Ectodermal cell (in vitro differentiated cells): ENCODE data around the gene RNF227.

Experiments
- H3K27ac ChIP-seq: 2 replicates; pipeline ENCODE4 v1.7.0; 2013; ENCODE audit warnings: mild to moderate bottlenecking, low read depth, low read length; ENCODE audit not compliant: insufficient read depth, poor library complexity, severe bottlenecking
- H3K27me3 ChIP-seq: 2 replicates; pipeline ENCODE4 v1.7.0; 2013; ENCODE audit warnings: mild to moderate bottlenecking, low read length; ENCODE audit not compliant: insufficient read depth, control insufficient read depth, poor library complexity, severe bottlenecking
- H3K36me3 ChIP-seq: one replicate; pipeline ENCODE4 v1.7.0; 2013; ENCODE audit warnings: low read length; ENCODE audit not compliant: control insufficient read depth, insufficient read depth
- H3K4me1 ChIP-seq: one replicate; pipeline ENCODE4 v1.7.0; 2013; ENCODE audit warnings: low read length; ENCODE audit not compliant: control insufficient read depth, insufficient read depth
- H3K4me3 ChIP-seq: 2 replicates; pipeline ENCODE4 v1.7.0; 2013; ENCODE audit warnings: low read depth, low read length, control low read depth; ENCODE audit not compliant: insufficient read depth
- H3K9me3 ChIP-seq: 2 replicates; pipeline ENCODE4 v1.7.0; 2013; ENCODE audit warnings: mild to moderate bottlenecking, low read length, moderate library complexity; ENCODE audit not compliant: control insufficient read depth
- WGBS, 2 experiments: methylation state at CpG; one replicate each; pipeline ENCODE4 v1.1.7; 2013; ENCODE audit warnings: missing lambda C conversion rate in 2 of 2; 5-methylcytosine and 5-hydroxymethylcytosine counted together

The RNF227 gene

DNA sequence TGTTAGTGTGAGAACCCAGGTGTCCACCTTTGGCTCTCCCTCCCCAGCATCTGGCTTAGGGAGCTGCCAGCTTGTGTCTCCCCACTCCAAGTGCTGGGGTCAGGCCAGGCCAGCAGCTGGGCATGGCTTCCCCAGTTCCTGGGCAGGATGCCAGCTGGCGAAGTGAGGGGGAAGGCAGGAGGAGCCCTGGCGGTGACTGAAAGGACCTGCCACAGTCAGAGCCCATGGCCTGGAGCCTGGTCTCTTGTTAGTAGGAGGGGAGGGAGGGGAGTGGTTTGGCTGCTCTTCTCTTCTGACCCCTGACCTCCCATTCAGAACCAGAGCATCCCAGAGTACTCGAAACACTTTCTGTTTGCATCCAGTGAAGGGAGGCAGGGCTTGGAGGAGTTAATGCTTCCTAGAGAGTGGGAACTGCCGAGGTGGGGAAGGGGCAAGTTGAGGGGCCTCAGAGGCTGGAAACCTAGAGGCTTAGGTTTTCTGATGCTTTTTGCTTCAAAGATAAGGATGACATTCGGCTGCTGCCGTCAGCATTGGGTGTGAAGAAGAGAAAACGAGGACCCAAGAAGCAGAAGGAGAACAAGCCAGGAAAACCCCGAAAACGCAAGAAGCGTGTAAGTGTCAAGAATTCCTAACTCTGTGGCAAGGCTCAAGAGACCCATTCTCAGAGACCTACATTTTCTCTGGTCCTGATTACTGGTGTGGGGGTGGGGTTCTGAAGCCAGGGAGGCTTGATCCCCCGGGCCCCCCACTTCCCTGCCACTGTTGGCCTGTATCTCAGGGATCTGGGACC, 26.7 kb downstream of the RNF227 start:
- peaks cover 37% of the 10 kb centered on the region for H3K4me1 ChIP-seq

DNA sequence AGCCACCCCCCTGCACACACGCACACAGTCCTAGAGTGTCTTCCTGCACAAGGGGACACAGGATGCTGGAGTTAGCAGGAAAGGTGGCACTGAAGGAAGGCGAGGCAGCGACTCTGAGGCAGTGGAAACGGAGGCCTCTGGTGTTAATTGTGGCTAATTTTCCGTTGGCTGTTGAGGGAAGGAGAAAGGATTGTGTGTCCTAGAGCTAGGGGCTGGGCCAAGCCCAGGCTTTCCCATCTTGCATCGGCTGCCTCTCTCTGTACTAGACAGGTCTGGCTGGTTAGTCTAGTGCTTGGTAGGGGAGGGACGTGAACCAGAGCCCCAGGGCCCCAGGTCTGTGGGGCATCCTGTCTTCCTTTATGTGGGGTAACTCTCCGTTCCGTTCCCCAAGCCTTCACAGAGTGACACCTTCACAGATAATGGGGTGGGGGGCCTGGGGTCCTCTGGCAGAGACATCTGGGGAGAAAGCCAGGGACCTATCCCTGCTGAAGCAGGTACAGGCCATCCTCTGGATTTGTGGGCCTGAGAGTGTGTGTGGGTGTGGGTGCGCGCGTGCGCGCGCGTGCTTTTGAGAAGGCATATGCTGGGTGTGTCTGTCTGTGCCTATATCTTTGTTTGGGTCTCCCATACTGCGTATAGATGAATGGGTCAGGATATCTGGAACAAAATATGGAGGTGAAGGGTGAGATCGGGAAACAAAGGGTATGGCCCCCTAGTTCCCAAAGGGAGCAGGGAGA, 27.7 kb downstream of the RNF227 start, which contains the start of gene CHD3:
Gene CHD3 (plus strand): TSS at position 606 of the 737 bp plus-strand sequence. CDS start 212 bp downstream, outside the sequence.
- H3K4me3 ChIP-seq: peak within 1 kb of the TSS; percentile 7
- H3K36me3 ChIP-seq: no peaks in the 10 kb centered on the region
- WGBS, 2 experiments: 79 to 80% methylated on average over 18 of the region's 18 CpGs
- no peaks in the 10 kb centered on the region for H3K9me3 ChIP-seq
- H3K27me3 ChIP-seq: peaks cover 13% of the 10 kb centered on the region
- no peak within 1 kb of the TSS for H3K27ac ChIP-seq
- peaks cover 38% of the 10 kb centered on the region for H3K4me1 ChIP-seq

More for the DNA sequence above, 26.7 kb downstream of the RNF227 start:
- no peak overlapping the region for H3K27ac ChIP-seq
- H3K27me3 ChIP-seq: peaks cover 13% of the 10 kb centered on the region
- H3K36me3 ChIP-seq: no peaks in the 10 kb centered on the region
- H3K9me3 ChIP-seq: no peaks in the 10 kb centered on the region
- WGBS, 2 experiments: 59 to 60% methylated on average over 11 of the region's 11 CpGs
- no peak overlapping the region for H3K4me3 ChIP-seq

DNA sequence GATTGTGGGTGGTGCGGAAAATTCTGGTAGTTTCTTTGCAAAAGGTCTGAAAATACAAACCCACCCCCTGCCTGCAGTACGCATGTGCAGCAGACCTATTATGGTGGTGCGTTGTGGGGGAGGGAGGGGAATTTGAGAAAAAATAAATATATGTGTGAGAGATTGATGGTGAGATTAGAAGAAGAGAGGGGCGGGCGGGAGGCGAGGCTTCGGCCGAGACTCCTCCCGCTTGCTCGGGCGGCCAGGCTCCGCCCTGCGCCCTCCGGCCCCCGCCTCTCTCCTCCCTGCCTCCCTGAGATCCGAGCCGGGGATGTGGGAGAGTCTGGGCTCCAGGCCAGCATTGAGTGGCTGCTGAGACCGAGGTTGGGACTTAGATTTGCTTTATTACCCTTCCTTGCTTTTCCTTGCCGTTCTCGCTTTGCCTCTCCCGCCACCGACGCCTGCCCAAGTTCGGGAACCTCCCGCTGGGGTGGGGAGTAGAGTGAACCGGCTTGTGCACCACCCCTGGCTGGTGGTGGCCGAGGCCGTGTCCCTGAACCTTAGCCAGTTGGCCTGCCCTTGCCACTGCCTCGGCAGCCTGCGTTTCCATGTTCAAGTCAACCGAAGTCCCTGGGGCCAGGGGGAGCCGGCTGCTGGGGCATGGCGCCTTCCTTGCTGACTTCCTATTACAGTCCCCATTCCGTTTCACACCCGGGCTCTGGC, 28.5 kb downstream of the RNF227 start:
- Histone ChIP-seq H3K4me3 (peak overlapping the region; percentile 57), H3K4me1 (peaks cover 39% of the 10 kb centered on the region), H3K27me3 (peaks cover 13% of the 10 kb centered on the region), H3K27ac (no peak overlapping the region), H3K36me3 (no peaks in the 10 kb centered on the region), H3K9me3 (no peaks in the 10 kb centered on the region)
- WGBS, 2 experiments: 7% methylated on average over 35 of the region's 35 CpGs

DNA sequence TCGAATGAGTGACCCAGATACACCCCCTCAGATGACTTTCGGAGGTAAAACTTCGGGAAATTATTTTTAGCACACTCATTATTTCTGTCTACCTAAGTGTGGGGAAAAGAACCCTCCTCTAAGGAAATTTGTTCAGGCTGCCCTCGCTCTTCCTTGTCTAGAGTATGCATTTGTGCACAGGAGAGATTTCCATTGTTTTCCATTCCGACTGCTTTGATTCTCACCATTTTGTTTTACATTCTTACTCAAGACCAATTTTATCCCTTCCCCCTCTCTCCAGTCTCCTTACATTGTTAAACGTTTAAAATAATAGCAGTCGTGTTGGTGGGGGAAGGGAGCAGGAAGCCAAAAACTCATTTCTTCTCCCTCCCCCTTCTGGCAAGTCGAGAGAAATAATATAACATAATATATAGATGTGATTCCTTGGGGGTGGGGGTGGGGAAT, 29.0 kb downstream of the RNF227 start:
- Histone ChIP-seq H3K27me3 (peaks cover 13% of the 10 kb centered on the region), H3K9me3 (no peaks in the 10 kb centered on the region), H3K4me3 (peak overlapping the region; percentile 57), H3K27ac (peak overlapping the region; percentile 68), H3K4me1 (peaks cover 39% of the 10 kb centered on the region), H3K36me3 (no peaks in the 10 kb centered on the region)
- WGBS, 2 experiments: 11 to 13% methylated on average over 4 to 5 of the region's 8 CpGs

DNA sequence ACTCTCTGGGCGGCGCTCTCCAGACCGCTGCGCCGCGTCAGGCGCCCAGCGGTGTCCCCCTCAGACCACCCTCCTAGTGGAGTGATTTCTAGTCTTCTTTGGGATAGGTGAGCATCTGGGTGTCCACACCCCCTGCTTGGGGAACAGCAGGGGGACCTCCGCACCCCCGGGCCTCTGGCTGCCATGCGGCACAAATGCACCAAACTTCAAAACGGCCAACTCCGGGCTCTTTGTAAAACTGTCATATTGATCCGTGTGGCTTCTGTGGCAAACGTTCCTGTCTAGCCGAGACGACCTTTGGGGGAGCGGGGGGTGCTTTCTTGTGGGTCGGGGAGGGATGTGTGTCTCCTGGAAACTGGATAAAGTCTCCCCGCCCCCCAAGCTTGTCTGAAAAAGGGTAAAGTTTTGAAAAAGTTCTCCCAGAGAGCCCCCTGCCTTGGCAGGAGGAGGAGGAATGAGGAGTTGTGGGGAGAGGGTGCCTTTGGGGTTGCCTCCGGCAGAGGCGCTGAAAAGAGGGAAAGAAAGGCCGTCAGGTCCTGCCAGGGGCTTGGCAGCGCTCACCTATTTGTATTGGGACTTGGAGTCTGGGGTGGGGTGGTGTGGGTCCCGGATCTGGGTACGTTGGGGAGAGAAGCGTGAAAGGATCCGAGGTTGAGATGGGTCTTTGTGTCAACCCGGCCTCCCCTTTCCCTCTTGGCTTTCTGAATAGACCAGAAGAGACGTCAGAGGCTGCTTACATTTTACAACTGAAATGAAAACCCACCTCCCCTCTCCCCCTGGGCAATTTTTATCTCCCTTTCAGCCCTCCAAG, 29.7 kb downstream of the RNF227 start:
- Histone ChIP-seq H3K36me3 (no peaks in the 10 kb centered on the region), H3K27me3 (peaks cover 13% of the 10 kb centered on the region), H3K4me1 (peaks cover 39% of the 10 kb centered on the region), H3K4me3 (peak overlapping the region; percentile 57), H3K9me3 (no peaks in the 10 kb centered on the region), H3K27ac (peak overlapping the region; percentile 68)
- WGBS, 2 experiments: 0 to 1% methylated on average over 30 of the region's 30 CpGs

DNA sequence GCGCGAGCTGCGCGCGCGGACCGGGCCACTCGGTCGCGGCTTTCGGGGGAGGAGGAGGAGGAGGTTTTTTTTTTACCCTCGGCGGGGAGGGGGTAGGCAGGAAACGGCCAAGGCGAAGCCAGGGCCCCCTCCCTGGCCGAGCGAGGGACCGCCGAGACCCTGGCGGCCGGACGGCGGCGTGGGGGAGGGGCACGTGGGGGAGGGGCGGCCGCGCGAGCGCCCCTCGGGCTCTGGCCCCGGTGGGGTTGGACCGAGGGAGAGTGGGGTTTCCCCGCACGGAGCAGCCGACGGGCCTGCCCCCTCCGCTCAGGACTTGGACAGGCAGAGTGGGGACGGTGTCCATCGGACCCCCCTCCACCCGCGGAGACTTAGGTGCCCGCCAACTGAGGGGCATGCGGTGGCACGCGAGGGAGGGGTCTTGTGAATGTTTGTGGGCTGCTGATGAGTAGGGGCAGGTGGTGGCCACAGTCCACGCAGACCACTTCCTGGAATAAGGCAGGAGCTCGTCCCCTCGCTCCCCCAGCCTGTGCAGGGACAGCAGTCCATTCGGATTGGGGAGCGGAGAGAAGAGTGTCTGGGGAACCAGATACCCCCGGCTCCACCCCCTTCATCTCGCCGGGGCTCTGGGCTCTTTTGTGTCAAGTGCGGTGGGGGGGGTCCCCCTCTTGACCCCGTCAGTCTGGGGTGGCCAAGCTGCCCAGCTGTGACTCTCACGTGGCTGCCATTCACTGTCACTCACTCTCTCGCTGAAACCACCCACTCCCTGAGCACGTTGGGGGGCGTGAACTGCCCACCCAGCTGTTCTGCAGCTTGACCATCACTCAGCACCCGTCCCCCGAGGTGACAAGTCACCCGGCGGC, 30.5 kb downstream of the RNF227 start:
- Histone ChIP-seq H3K36me3 (no peaks in the 10 kb centered on the region), H3K27ac (no peak overlapping the region), H3K4me1 (peaks cover 39% of the 10 kb centered on the region), H3K27me3 (peaks cover 13% of the 10 kb centered on the region), H3K4me3 (peak overlapping the region; percentile 57), H3K9me3 (no peaks in the 10 kb centered on the region)
- 0% methylated on average over 64 of the region's 64 CpGs for WGBS, 2 experiments

DNA sequence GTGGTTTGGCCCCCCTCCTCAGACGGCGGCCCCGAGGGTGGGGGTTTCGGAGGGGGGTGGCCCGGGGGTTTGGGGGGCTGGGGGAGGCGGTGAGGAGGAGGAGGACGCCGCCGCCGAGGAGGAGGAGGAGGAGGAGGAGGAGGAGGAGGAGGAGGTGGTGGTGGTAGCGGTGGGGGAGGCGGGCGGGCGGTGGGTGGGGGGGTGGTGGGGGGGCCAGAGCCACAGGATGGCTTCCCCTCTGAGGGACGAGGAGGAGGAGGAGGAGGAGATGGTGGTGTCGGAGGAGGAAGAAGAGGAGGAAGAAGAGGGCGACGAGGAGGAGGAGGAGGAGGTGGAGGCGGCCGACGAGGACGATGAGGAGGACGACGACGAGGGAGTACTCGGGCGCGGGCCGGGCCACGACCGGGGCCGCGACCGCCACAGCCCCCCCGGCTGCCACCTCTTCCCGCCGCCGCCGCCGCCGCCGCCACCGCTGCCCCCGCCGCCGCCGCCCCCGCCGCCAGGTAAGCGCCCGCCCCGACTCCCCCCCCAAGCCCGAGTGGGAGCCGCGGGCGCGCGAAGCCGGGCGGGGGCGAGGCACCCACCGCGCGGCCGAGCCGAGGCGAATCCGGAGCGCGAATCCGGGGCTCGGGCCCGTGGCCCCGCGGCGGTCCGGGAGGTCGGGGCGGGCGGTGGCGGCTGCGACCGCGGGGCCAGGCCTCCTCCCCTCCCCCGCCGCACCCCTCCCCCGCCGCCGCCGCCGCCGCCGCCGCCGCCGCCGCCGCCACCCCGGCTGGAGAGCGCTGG, 31.3 kb downstream of the RNF227 start:
- Histone ChIP-seq H3K27ac (no peak overlapping the region), H3K9me3 (no peaks in the 10 kb centered on the region), H3K4me1 (peaks cover 37% of the 10 kb centered on the region), H3K4me3 (peak overlapping the region; percentile 57), H3K36me3 (no peaks in the 10 kb centered on the region), H3K27me3 (peaks cover 13% of the 10 kb centered on the region)
- 0% methylated on average over 72 to 79 of the region's 100 CpGs for WGBS, 2 experiments

DNA sequence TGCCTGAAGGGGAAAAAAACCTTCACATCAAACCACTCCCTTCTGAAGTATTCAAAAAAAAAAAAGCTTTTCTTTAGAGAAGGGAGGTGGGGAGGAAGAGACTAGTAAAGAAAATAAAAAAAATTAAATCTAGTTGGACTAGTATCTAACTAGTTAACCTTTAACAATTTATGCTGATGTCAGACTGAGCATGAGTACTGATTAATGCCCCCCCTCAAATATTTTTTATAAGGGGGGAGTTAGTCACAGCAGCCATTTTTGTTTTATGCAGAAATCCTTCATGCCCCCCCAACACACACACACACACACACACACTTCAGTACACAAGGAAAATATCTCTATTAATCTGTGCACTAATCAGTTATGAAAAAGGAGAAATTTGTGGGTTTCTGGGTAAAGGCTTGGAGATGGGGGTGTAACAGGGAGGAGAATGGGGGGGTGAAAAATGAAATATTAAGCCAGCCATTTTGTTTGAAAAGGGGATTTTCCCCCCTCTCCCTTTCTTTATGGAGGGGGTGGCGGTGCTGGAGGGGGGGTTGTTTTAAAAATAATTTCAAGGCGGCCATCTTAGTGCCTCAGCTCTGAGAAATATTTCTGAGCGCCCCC, 32.2 kb downstream of the RNF227 start:
- Histone ChIP-seq H3K4me1 (peaks cover 28% of the 10 kb centered on the region), H3K9me3 (no peaks in the 10 kb centered on the region), H3K27me3 (peaks cover 13% of the 10 kb centered on the region), H3K4me3 (no peak overlapping the region), H3K36me3 (no peaks in the 10 kb centered on the region), H3K27ac (no peak overlapping the region)
- no CpG with 5 or more reads among the region's 3 CpGs for WGBS, 2 experiments
